Trophoblast cell (in vitro differentiated cells and primary cell): ENCODE results near the gene TNFSF13.

Experiments
- DNase-seq, 2 donors: peaks; one replicate each; pipeline ENCODE4 v3.0.0-alpha.2; 2016
- H2AFZ ChIP-seq: 2 replicates; pipeline ENCODE4 v1.6.1; 2013; ENCODE audit warnings: low read length, moderate library complexity, mild to moderate bottlenecking; ENCODE audit not compliant: insufficient read depth, poor library complexity
- H2AK5ac ChIP-seq: 2 replicates; pipeline ENCODE4 v1.6.1; 2013; ENCODE audit warnings: mild to moderate bottlenecking, low read length
- H2BK120ac ChIP-seq: 2 replicates; pipeline ENCODE4 v1.6.1; 2013; ENCODE audit warnings: low read length, mild to moderate bottlenecking, moderate library complexity; ENCODE audit not compliant: insufficient read depth, poor library complexity
- H2BK12ac ChIP-seq: 2 replicates; pipeline ENCODE4 v1.6.1; 2013; ENCODE audit warnings: mild to moderate bottlenecking, low read length, moderate library complexity
- H2BK5ac ChIP-seq: 2 replicates; pipeline ENCODE4 v1.6.1; 2013; ENCODE audit warnings: low read length, low read depth, moderate library complexity, mild to moderate bottlenecking; ENCODE audit not compliant: poor library complexity
- H3K14ac ChIP-seq: 2 replicates; pipeline ENCODE4 v1.6.1; 2013; ENCODE audit warnings: mild to moderate bottlenecking, low read length
- H3K18ac ChIP-seq: 2 replicates; pipeline ENCODE4 v1.6.1; 2013; ENCODE audit warnings: mild to moderate bottlenecking, low read length
- H3K23ac ChIP-seq: 2 replicates; pipeline ENCODE4 v1.6.1; 2013; ENCODE audit warnings: low read length
- H3K27ac ChIP-seq: 2 replicates; pipeline ENCODE4 v1.5.1; 2013; ENCODE audit warnings: low read depth, mild to moderate bottlenecking, inconsistent platforms, low read length, moderate library complexity
- H3K27me3 ChIP-seq: 2 replicates; pipeline ENCODE4 v1.6.1; 2013; ENCODE audit warnings: inconsistent platforms, mild to moderate bottlenecking, low read length, moderate library complexity; ENCODE audit not compliant: insufficient read depth
- H3K36me3 ChIP-seq, 2 experiments: 1 replicate in 1 of 2; 2 replicates in 1 of 2; pipeline ENCODE4 v1.6.1; 2013; ENCODE audit warnings: low read length in 2 of 2, mild to moderate bottlenecking in 2 of 2, moderate library complexity in 1 of 2; ENCODE audit not compliant: insufficient read depth in 2 of 2, control insufficient read depth in 1 of 2
- H3K4ac ChIP-seq: 2 replicates; pipeline ENCODE4 v1.6.1; 2013; ENCODE audit warnings: low read depth, mild to moderate bottlenecking, low read length, moderate library complexity
- H3K4me1 ChIP-seq, 2 experiments: 1 replicate in 1 of 2; 2 replicates in 1 of 2; pipeline ENCODE4 v1.6.1; 2013; ENCODE audit warnings: low read length in 2 of 2, mild to moderate bottlenecking in 2 of 2, moderate library complexity in 1 of 2; ENCODE audit not compliant: insufficient read depth in 2 of 2, control insufficient read depth in 1 of 2
- H3K4me2 ChIP-seq: 2 replicates; pipeline ENCODE4 v1.6.1; 2013; ENCODE audit warnings: inconsistent platforms, mild to moderate bottlenecking, low read length, moderate library complexity
- H3K4me3 ChIP-seq: 2 replicates; pipeline ENCODE4 v1.5.1; 2013; ENCODE audit warnings: mild to moderate bottlenecking, low read depth, low read length, inconsistent platforms
- H3K79me1 ChIP-seq: one replicate; pipeline ENCODE4 v1.6.1; 2013; ENCODE audit warnings: low read length
- H3K79me2 ChIP-seq: 2 replicates; pipeline ENCODE4 v1.6.1; 2013; ENCODE audit warnings: low read length, mild to moderate bottlenecking; ENCODE audit not compliant: control insufficient read depth, insufficient read depth, poor library complexity
- H3K9ac ChIP-seq: 2 replicates; pipeline ENCODE4 v1.6.1; 2013; ENCODE audit warnings: mild to moderate bottlenecking, low read length
- H3K9me3 ChIP-seq: 2 replicates; pipeline ENCODE4 v1.6.1; 2013; ENCODE audit warnings: low read depth, mild to moderate bottlenecking, control low read depth, inconsistent platforms, low read length; ENCODE audit not compliant: insufficient read depth
- H4K12ac ChIP-seq: 2 replicates; pipeline ENCODE4 v1.6.1; 2013; ENCODE audit warnings: low read depth, mild to moderate bottlenecking, low read length, moderate library complexity
- H4K8ac ChIP-seq: 2 replicates; pipeline ENCODE4 v1.6.1; 2013; ENCODE audit warnings: low read depth, mild to moderate bottlenecking, low read length, moderate library complexity
- H4K91ac ChIP-seq: one replicate; pipeline ENCODE4 v1.6.1; 2013; ENCODE audit warnings: low read depth, mild to moderate bottlenecking, low read length, moderate library complexity
- WGBS: extraction: QIAGEN DNeasy Blood & Tissue Kit; methylation state at CpG from one replicate; pipeline ENCODE4 v1.1.7; 2013; ENCODE audit warnings: missing lambda C conversion rate; ENCODE audit not compliant: insufficient read length, insufficient coverage; ENCODE audit errors: extremely low coverage; 5-methylcytosine and 5-hydroxymethylcytosine counted together

The TNFSF13 gene

GRCh38 chr17:7512105-7512504 lies 46.4 kb upstream of the TNFSF13 start:
- no peak overlapping the region for H2BK5ac ChIP-seq

GRCh38 chr17:7512824-7513540 lies 45.6 kb upstream of the TNFSF13 start:
- no peak overlapping the region for H2AK5ac ChIP-seq
- H2AFZ ChIP-seq = no peak overlapping the region
- H3K79me2 ChIP-seq = no peaks in the 10 kb centered on the region
- no peak overlapping the region for H3K4ac ChIP-seq
- H3K9ac ChIP-seq = no peak overlapping the region
- H4K8ac ChIP-seq = no peak overlapping the region
- H2BK5ac ChIP-seq = no peak overlapping the region
- H3K4me2 ChIP-seq = no peak overlapping the region
- H3K79me1 ChIP-seq = no peaks in the 10 kb centered on the region
- peaks cover 2% of the 10 kb centered on the region for H3K9me3 ChIP-seq
- H2BK12ac ChIP-seq = no peak overlapping the region
- no peak for DNase-seq
- no peak overlapping the region for H4K12ac ChIP-seq
- H4K91ac ChIP-seq = no peak overlapping the region
- no peaks in the 10 kb centered on the region for H3K27me3 ChIP-seq
- no peaks in the 10 kb centered on the region for H3K4me1 ChIP-seq
- no peak overlapping the region for H2BK120ac ChIP-seq
- no peak overlapping the region for H3K27ac ChIP-seq
- peaks cover 65 to 68% of the 10 kb centered on the region in 2 experiments for H3K36me3 ChIP-seq
- 100% methylated on average over 2 of the region's 20 CpGs for WGBS
- no peak overlapping the region for H3K23ac ChIP-seq
- no peak overlapping the region for H3K18ac ChIP-seq
- H3K14ac ChIP-seq = no peak overlapping the region
- peak overlapping the region; percentile 23 for H3K4me3 ChIP-seq

More at GRCh38 chr17:7512105-7512504, 46.4 kb upstream of the TNFSF13 start:
- DNase-seq = no peak
- Histone ChIP-seq H3K9ac (no peak overlapping the region), H3K27me3 (no peaks in the 10 kb centered on the region), H3K4me3 (no peak overlapping the region), H4K12ac (no peak overlapping the region), H3K23ac (no peak overlapping the region), H3K4ac (no peak overlapping the region), H2AFZ (no peak overlapping the region), H3K79me2 (no peaks in the 10 kb centered on the region), H3K4me2 (no peak overlapping the region), H3K4me1 (no peaks in the 10 kb centered on the region), H3K27ac (no peak overlapping the region), H2BK120ac (no peak overlapping the region), H2BK12ac (no peak overlapping the region), H3K14ac (no peak overlapping the region), H3K79me1 (no peaks in the 10 kb centered on the region), H3K18ac (no peak overlapping the region), H3K36me3 (peaks cover 70 to 71% of the 10 kb centered on the region in 2 experiments), H3K9me3 (peaks cover 2% of the 10 kb centered on the region), H4K91ac (no peak overlapping the region), H2AK5ac (no peak overlapping the region), H4K8ac (no peak overlapping the region)
- no CpG with 5 or more reads among the region's 15 CpGs for WGBS

DNA sequence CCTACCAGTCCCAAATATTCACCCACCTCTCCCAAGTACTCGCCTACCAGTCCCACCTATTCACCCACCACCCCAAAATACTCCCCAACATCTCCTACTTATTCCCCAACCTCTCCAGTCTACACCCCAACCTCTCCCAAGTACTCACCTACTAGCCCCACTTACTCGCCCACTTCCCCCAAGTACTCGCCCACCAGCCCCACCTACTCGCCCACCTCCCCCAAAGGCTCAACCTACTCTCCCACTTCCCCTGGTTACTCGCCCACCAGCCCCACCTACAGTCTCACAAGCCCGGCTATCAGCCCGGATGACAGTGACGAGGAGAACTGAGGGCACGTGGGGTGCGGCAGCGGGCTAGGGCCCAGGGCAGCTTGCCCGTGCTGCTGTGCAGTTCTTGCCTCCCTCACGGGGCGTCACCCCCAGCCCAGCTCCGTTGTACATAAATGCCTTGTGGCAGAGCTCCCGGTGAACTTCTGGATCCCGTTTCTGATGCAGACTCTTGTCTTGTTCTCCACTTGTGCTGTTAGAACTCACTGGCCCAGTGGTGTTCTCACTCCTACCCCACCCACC lies 44.6 kb upstream of the TNFSF13 start:
- Histone ChIP-seq H3K4me1 (no peaks in the 10 kb centered on the region), H2AFZ (no peak overlapping the region), H3K27me3 (no peaks in the 10 kb centered on the region), H3K4me3 (no peak overlapping the region), H2BK12ac (no peak overlapping the region), H3K79me2 (no peaks in the 10 kb centered on the region), H2AK5ac (no peak overlapping the region), H2BK120ac (no peak overlapping the region), H4K8ac (no peak overlapping the region), H4K12ac (no peak overlapping the region), H3K9me3 (peaks cover 2% of the 10 kb centered on the region), H2BK5ac (no peak overlapping the region), H3K23ac (no peak overlapping the region), H3K9ac (no peak overlapping the region), H3K79me1 (no peaks in the 10 kb centered on the region), H4K91ac (no peak overlapping the region), H3K4ac (no peak overlapping the region), H3K4me2 (no peak overlapping the region), H3K36me3 (peaks cover 55 to 58% of the 10 kb centered on the region in 2 experiments), H3K18ac (no peak overlapping the region), H3K27ac (no peak overlapping the region), H3K14ac (no peak overlapping the region)
- WGBS = 100% methylated on average over 1 of the region's 17 CpGs
- no peak for DNase-seq

- Histone ChIP-seq H3K18ac (no peak overlapping the region), H3K79me2 (no peaks in the 10 kb centered on the region), H2BK120ac (no peak overlapping the region), H4K12ac (no peak overlapping the region), H2AFZ (no peak overlapping the region), H3K4me2 (no peak overlapping the region), H3K23ac (no peak overlapping the region), H3K9ac (no peak overlapping the region), H3K4me3 (no peak overlapping the region), H2BK5ac (no peak overlapping the region), H3K4ac (no peak overlapping the region), H2AK5ac (no peak overlapping the region), H3K4me1 (no peaks in the 10 kb centered on the region), H4K91ac (no peak overlapping the region), H3K36me3 (peaks cover 35 to 39% of the 10 kb centered on the region in 2 experiments), H3K9me3 (peaks cover under 1% of the 10 kb centered on the region), H3K79me1 (no peaks in the 10 kb centered on the region), H3K14ac (no peak overlapping the region), H2BK12ac (no peak overlapping the region), H3K27ac (no peak overlapping the region), H4K8ac (no peak overlapping the region), H3K27me3 (no peaks in the 10 kb centered on the region)
- no CpG with 5 or more reads among the region's 13 CpGs for WGBS
- no peak for DNase-seq
Observed at GRCh38 chr17:7515911-7516610, 42.5 kb upstream of the TNFSF13 start.
